OCI-LY3 (cell line): ENCODE data around the gene GLP1R.

ENCODE experiments used
- EZH2phosphoT487 ChIP-seq: fragments of 200-600 bp; shearing (Covaris generic); IDR thresholded peaks from 2 replicates; pipeline ENCODE4 v1.6.1; 2018; ENCODE audit warnings: antibody characterized with exemption, mixed run types, low read depth
- TF ChIP-seq, protein P1 (sequence below): fragments of 200-600, 300-600 bp; sonication (generic); IDR thresholded peaks from 2 replicates; pipeline ENCODE4 v1.5.1; 2014; ENCODE audit warnings: antibody characterized with exemption, low read length, low read depth

DNA sequence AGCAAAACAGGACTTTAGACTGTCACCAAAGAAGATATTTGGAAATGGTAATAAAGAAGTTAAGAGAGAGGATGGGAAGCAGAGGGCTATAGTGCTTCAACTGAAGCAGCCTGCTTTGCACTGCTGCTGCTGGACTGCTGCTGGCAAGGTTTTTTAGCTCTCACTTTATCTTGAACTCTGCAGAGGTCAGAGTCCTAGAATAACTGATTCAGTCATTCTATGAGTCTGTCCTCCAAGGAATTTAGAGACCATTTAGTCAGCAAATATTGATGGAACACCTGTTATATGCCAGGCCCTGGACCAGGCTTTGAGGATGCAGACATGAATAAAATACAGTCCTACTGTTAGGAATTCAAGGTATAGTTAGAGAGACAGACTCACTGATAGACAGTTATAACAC is 75.5 kb downstream of the GLP1R start:
- TF ChIP-seq, protein P1, sequence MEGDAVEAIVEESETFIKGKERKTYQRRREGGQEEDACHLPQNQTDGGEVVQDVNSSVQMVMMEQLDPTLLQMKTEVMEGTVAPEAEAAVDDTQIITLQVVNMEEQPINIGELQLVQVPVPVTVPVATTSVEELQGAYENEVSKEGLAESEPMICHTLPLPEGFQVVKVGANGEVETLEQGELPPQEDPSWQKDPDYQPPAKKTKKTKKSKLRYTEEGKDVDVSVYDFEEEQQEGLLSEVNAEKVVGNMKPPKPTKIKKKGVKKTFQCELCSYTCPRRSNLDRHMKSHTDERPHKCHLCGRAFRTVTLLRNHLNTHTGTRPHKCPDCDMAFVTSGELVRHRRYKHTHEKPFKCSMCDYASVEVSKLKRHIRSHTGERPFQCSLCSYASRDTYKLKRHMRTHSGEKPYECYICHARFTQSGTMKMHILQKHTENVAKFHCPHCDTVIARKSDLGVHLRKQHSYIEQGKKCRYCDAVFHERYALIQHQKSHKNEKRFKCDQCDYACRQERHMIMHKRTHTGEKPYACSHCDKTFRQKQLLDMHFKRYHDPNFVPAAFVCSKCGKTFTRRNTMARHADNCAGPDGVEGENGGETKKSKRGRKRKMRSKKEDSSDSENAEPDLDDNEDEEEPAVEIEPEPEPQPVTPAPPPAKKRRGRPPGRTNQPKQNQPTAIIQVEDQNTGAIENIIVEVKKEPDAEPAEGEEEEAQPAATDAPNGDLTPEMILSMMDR = no peak
- TF ChIP-seq EZH2phosphoT487 = no peak
